AG04450 (cell line): ENCODE measurements around the gene MFGE8. TPM values are rescaled to one million over a fixed set of nuclear protein-coding genes. Genes with fewer than 3 reads are reported as not detected.

Experiments
- CTCF ChIA-PET: fragments of 300-600, 350-600 bp; formaldehyde crosslinking; extraction: SDS; loops from one replicate; lab custom pipeline; 2022; ENCODE audit warnings: antibody characterized with exemption, inconsistent platforms; lab: Charles Lee
- POLR2A ChIA-PET: fragments of 350-600 bp; formaldehyde crosslinking; extraction: SDS; loops from one replicate; lab custom pipeline; 2021; ENCODE audit warnings: antibody characterized with exemption, inconsistent platforms; lab: Yijun Ruan, JAX
- DNase-seq: peaks from one replicate; pipeline ENCODE4 v3.0.0-alpha.2; 2011; ENCODE audit warnings: low read depth, low spot score
- H3K27ac ChIP-seq: one replicate; pipeline ENCODE4 v1.5.1; 2012; ENCODE audit warnings: low read depth, low read length, control low read depth
- H3K27me3 ChIP-seq: one replicate; pipeline ENCODE4 v1.6.0; 2012; ENCODE audit warnings: low read length; ENCODE audit not compliant: control insufficient read depth, insufficient read depth
- H3K4me3 ChIP-seq: 2 replicates; pipeline ENCODE4 v1.5.1; 2011; ENCODE audit warnings: mild to moderate bottlenecking, low read depth, low read length, control low read depth
- H3K9me3 ChIP-seq: 2 replicates; pipeline ENCODE4 v1.5.1; 2012; ENCODE audit warnings: low read length; ENCODE audit not compliant: control insufficient read depth, insufficient read depth
- CTCF ChIP-seq: IDR thresholded peaks from 2 replicates; pipeline ENCODE4 v1.5.1; 2011; ENCODE audit warnings: low read depth, low read length, control low read depth, inconsistent platforms
- polyA plus RNA-seq: library from polyadenylated mRNA; depleted of rRNA; stranded (reverse); fragments of >200 nt; gene quantifications from 2 replicates; pipeline ENCODE4 v1.2.3, GENCODE V29; 2011

The MFGE8 gene
- polyA plus RNA-seq, 1 experiment = 904 TPM

- no peak overlapping the region for H3K4me3 ChIP-seq
- peaks cover 14% of the 10 kb centered on the region for H3K27me3 ChIP-seq
- H3K27ac ChIP-seq = no peak overlapping the region
- CTCF ChIA-PET = no interaction called here
- POLR2A ChIA-PET = no interaction called here
- TF ChIP-seq CTCF = no peak
- H3K9me3 ChIP-seq = no peaks in the 10 kb centered on the region
- no peak for DNase-seq
Measured at GRCh38 chr15:88873786-88874185, 39.4 kb downstream of the MFGE8 start.

- no peak for TF ChIP-seq CTCF
- Histone ChIP-seq H3K27ac (no peak overlapping the region), H3K9me3 (no peaks in the 10 kb centered on the region), H3K27me3 (peaks cover 17% of the 10 kb centered on the region), H3K4me3 (no peak overlapping the region)
- POLR2A ChIA-PET = no interaction called here
- CTCF ChIA-PET = interaction anchor here (0.5 kb wide), 1 partner anchor 426 kb away, joined by 6 read pairs; no protein-coding TSS in a partner anchor
- DNase-seq = no peak
Measured at GRCh38 chr15:88872706-88873105, 40.5 kb downstream of the MFGE8 start.

- H3K4me3 ChIP-seq = no peak overlapping the region
- peaks cover 17% of the 10 kb centered on the region for H3K27me3 ChIP-seq
- H3K27ac ChIP-seq = no peak overlapping the region
- CTCF ChIA-PET = interaction anchor here (0.5 kb wide), 1 partner anchor 427 kb away, joined by 6 read pairs; no protein-coding TSS in a partner anchor
- no peaks in the 10 kb centered on the region for H3K9me3 ChIP-seq
- DNase-seq = no peak
- TF ChIP-seq CTCF = no peak
- POLR2A ChIA-PET = no interaction called here
Measured at GRCh38 chr15:88872106-88872505, 41.1 kb downstream of the MFGE8 start.

- Histone ChIP-seq H3K27me3 (peaks cover 19% of the 10 kb centered on the region), H3K4me3 (no peak overlapping the region), H3K9me3 (no peaks in the 10 kb centered on the region), H3K27ac (no peak overlapping the region)
- no peak for TF ChIP-seq CTCF
- ChIA-PET POLR2A (no interaction called here), CTCF (no interaction called here)
- no peak for DNase-seq
Measured at GRCh38 chr15:88871313-88871712, 41.9 kb downstream of the MFGE8 start.

- CTCF ChIA-PET = interaction anchor here (1.2 kb wide), 1 partner anchor 13 kb away, joined by 3 read pairs; no protein-coding TSS in a partner anchor
- no peaks in the 10 kb centered on the region for H3K9me3 ChIP-seq
- peaks cover 22% of the 10 kb centered on the region for H3K27me3 ChIP-seq
- H3K4me3 ChIP-seq = no peak overlapping the region
- no peak overlapping the region for H3K27ac ChIP-seq
- POLR2A ChIA-PET = no interaction called here
- DNase-seq = no peak
- TF ChIP-seq CTCF = no peak
Measured at GRCh38 chr15:88866295-88866881, 46.8 kb downstream of the MFGE8 start.
